Tibial nerve (tissue), 3 donors: ENCODE results near the gene RPL5.

Source experiments
- POLR2A ChIP-seq, 2 donors: fragments of 450-650 bp; IDR thresholded peaks; one replicate each; pipeline ENCODE4 v1.6.1; 2017; ENCODE audit warnings: antibody characterized with exemption in 2 of 2, mild to moderate bottlenecking in 2 of 2, moderate library complexity in 2 of 2
- TF ChIP-seq, protein P1 (sequence below), 5 experiments: fragments of 200-600 bp in 3 of 5; fragments of 450-650 bp in 2 of 5; sonication (generic) in 3 of 5; IDR thresholded peaks; one replicate each; pipeline ENCODE4 v1.5.1; 2016 to 2019; ENCODE audit warnings: antibody characterized with exemption in 5 of 5, mild to moderate bottlenecking in 3 of 5, moderate library complexity in 2 of 5

DNA sequence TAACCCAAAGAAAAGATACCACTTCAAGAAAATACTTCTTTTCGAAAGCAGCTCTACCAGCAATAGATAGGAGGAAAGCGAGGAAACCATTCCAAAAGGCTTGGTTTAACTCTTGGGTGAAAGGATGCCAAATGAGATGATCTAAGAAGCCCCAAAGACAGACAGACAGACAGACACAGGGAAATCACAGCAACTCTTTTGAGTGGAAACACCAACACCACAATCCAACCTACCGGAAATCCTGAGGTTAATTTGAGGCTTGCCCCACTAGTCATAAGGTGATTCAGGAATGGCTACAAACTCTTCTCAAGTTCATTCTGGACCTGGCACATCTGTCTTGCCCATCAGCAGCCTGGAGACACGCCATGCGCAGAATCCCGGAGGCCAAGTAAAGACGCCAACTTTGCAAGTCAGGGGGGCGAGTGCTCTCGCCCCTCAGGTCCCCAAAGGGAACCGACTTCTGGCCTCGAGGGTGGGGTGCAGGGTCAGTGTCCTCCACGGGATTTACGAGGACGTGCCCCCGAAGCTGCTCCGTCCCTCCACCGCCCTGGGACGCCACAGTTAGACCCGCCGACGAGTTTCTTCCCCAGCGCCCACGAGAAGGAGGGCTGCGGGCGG is 47.7 kb upstream of the RPL5 start:
- no peak for TF ChIP-seq POLR2A (IDR thresholded peaks at IDR 0.05)
- TF ChIP-seq, protein P1, sequence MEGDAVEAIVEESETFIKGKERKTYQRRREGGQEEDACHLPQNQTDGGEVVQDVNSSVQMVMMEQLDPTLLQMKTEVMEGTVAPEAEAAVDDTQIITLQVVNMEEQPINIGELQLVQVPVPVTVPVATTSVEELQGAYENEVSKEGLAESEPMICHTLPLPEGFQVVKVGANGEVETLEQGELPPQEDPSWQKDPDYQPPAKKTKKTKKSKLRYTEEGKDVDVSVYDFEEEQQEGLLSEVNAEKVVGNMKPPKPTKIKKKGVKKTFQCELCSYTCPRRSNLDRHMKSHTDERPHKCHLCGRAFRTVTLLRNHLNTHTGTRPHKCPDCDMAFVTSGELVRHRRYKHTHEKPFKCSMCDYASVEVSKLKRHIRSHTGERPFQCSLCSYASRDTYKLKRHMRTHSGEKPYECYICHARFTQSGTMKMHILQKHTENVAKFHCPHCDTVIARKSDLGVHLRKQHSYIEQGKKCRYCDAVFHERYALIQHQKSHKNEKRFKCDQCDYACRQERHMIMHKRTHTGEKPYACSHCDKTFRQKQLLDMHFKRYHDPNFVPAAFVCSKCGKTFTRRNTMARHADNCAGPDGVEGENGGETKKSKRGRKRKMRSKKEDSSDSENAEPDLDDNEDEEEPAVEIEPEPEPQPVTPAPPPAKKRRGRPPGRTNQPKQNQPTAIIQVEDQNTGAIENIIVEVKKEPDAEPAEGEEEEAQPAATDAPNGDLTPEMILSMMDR (IDR thresholded peaks at IDR 0.05): no peak
